ENCODE data around the gene OR56A3.
"Not testable (repeated sequence)": the region's sequence is repeated elsewhere in the genome, so short reads cannot be mapped to it uniquely, and the experiment has no call there.

The OR56A3 gene

GRCh38 chr11:5937868-5938602 lies 4.0 kb upstream of the OR56A3 start:
- no peak overlapping the region for H3K4me3 ChIP-seq (ENCODE audit: low read length)
- TF ChIP-seq ZNF274 (IDR thresholded peaks at IDR 0.05; ENCODE audit: low read depth, low read length): no peak

- H3K4me3 ChIP-seq (ENCODE audit: low read length): no peak overlapping the region
- TF ChIP-seq ZNF274 (IDR thresholded peaks at IDR 0.05; ENCODE audit: low read depth, low read length): no peak
Observed at GRCh38 chr11:5938603-5938965, 3.5 kb upstream of the OR56A3 start.

GRCh38 chr11:5940748-5941147 lies 1.3 kb upstream of the OR56A3 start:
- H3K4me3 ChIP-seq (ENCODE audit: low read length): no peak overlapping the region
- no peak for TF ChIP-seq ZNF274 (IDR thresholded peaks at IDR 0.05; ENCODE audit: low read depth, low read length)

GRCh38 chr11:5955586-5955985 lies 13.5 kb downstream of the OR56A3 start:
- no peak for TF ChIP-seq ZNF274 (IDR thresholded peaks at IDR 0.05; ENCODE audit: low read depth, low read length)
- H3K4me3 ChIP-seq (ENCODE audit: low read length): no peak overlapping the region

- not testable (repeated sequence) for H3K4me3 ChIP-seq (ENCODE audit: low read length)
Observed at GRCh38 chr11:5960704-5961320, 18.8 kb downstream of the OR56A3 start.

GRCh38 chr11:5966958-5967357 lies 24.9 kb downstream of the OR56A3 start:
- H3K4me3 ChIP-seq (ENCODE audit: low read length): no peak overlapping the region
- no peak for TF ChIP-seq ZNF274 (IDR thresholded peaks at IDR 0.05; ENCODE audit: low read depth, low read length)

- TF ChIP-seq ZNF274 (IDR thresholded peaks at IDR 0.05; ENCODE audit: low read depth, low read length): no peak
- H3K4me3 ChIP-seq (ENCODE audit: low read length): no peak overlapping the region
Observed at GRCh38 chr11:5967708-5968107, 25.7 kb downstream of the OR56A3 start.

GRCh38 chr11:5968394-5968793 lies 26.3 kb downstream of the OR56A3 start, which contains the start of gene OR56A5:
OR56A5 (minus strand) TSS chr11:5968494; CDS start chr11:5968494, 0 bp downstream.
- TF ChIP-seq ZNF274 (IDR thresholded peaks at IDR 0.05; ENCODE audit: low read depth, low read length): no peak
- no peak within 1 kb of the TSS for H3K4me3 ChIP-seq (ENCODE audit: low read length)

- no peak overlapping the region for H3K4me3 ChIP-seq (ENCODE audit: low read length)
- no peak for TF ChIP-seq ZNF274 (IDR thresholded peaks at IDR 0.05; ENCODE audit: low read depth, low read length)
Observed at GRCh38 chr11:5973530-5973929, 31.5 kb downstream of the OR56A3 start.

GRCh38 chr11:5983443-5983842 lies 41.4 kb downstream of the OR56A3 start:
- H3K4me3 ChIP-seq (ENCODE audit: low read length): no peak overlapping the region
- TF ChIP-seq ZNF274 (IDR thresholded peaks at IDR 0.05; ENCODE audit: low read depth, low read length): no peak

GRCh38 chr11:5986885-5987284 lies 44.8 kb downstream of the OR56A3 start, which contains the start of gene OR52L1:
OR52L1 (minus strand) TSS chr11:5986985; CDS start chr11:5986930, 55 bp downstream.
- H3K4me3 ChIP-seq (ENCODE audit: low read length): no peak within 1 kb of the TSS
- TF ChIP-seq ZNF274 (IDR thresholded peaks at IDR 0.05; ENCODE audit: low read depth, low read length): no peak

GRCh38 chr11:5989203-5989602 lies 47.2 kb downstream of the OR56A3 start:
- no peak for TF ChIP-seq ZNF274 (IDR thresholded peaks at IDR 0.05; ENCODE audit: low read depth, low read length)
- H3K4me3 ChIP-seq (ENCODE audit: low read length): no peak overlapping the region

- H3K4me3 ChIP-seq (ENCODE audit: low read length): no peak overlapping the region
- no peak for TF ChIP-seq ZNF274 (IDR thresholded peaks at IDR 0.05; ENCODE audit: low read depth, low read length)
Observed at GRCh38 chr11:5992150-5992549, 50.1 kb downstream of the OR56A3 start.

- TF ChIP-seq ZNF274 (IDR thresholded peaks at IDR 0.05; ENCODE audit: low read depth, low read length): no peak
- no peak overlapping the region for H3K4me3 ChIP-seq (ENCODE audit: low read length)
Observed at GRCh38 chr11:5992604-5993251, 50.7 kb downstream of the OR56A3 start.

GRCh38 chr11:5994791-5995190 lies 52.7 kb downstream of the OR56A3 start:
- TF ChIP-seq ZNF274 (IDR thresholded peaks at IDR 0.05; ENCODE audit: low read depth, low read length): no peak
- no peak overlapping the region for H3K4me3 ChIP-seq (ENCODE audit: low read length)
